NCI-H2171 treated with DMSO at 0.1 percent for 48 hours (cell line): ENCODE results near the gene NOM1.

Experiments
- DNase-seq: peaks from one replicate; lab custom pipeline; 2025; lab: John Stamatoyannopoulos, UW

The NOM1 gene

DNA sequence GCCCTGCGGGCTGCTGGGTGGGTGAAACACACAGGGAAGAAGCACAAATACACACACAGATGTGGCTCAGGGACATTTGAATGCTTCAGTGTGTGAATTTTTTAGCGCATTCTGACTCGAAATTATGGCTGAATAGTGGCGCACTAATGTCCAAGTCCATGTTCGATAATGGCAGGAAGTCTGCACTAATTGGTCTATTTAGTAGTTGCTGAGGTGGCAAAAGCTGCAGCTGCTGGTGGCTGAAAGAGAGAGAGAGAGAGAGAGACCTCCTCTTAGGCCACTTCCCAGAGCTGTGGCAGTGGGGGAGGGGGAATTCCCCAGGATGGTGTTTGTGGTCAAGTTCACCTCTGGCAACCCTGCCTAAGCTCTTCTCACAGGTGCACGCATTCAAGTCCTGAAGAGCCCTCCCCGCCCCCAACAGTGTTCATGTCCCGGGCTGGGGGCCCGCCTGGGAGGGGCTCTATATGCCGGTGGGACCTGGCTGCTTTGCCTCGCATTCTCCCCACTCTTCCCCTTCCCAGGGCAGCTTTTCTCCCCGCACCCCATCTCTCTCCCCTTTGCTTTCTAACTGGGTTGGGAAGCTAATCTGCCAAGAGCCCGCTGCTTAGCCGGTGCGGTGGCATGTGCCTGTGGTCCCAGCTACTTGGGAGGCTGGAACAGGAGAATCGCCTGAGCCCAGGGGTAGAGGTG lies 67.0 kb downstream of the NOM1 start:
- no peak for DNase-seq

DNA sequence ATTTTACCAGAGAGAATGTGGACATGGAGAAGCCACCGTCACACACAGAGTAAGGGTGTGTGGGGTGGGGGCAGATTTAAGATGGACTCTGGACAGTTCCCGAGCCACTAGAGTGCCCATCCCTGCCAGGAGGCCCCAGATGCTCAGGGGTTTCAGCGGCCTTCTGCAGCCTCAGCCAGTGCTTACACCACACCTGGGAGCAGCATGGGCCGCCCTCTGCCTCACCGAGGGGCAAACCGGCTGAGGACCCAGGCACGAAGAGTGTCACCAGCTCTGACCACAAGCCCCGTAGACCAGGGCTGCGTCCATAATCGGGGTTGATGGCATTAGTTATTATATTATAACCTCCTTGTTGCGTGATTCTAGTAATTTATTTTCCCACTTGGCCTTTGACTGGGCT lies 67.6 kb downstream of the NOM1 start:
- DNase-seq = no peak

DNA sequence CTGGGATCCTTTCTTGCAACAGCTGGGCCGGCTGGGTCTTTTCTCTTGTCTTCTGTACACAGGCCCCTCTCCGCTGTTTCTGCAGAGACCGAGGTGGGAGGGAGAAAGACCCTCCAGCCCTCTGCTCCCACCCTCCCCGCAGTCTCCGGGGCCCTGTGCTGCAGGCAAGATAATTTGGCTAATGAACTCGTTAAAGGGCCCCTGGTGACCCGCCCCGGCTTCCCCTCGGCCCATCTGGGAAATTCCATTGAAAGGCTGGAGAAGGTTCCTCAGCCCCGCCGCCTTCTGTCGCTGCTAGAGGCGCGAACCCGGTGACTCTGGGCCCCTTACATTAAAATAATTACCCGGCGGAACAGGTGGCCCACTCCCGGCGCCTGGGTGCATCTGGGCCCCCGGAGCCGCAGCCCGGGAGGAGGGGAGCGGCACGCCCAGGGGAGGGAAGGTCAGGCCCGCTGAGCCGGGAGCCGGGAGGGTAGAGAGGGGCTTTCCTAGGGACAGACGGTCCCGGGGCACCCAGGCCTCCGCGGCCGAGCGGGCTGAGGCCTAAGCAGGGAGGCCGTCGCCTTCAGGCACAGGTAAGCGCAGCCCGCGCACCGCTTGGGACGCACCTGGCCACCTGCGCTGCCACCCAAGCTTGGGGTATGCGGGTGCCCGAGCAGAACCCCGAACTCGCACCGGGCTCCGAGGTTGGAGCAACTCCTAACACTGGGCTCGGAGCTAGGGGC lies 68.3 kb downstream of the NOM1 start:
- peak; percentile 71 for DNase-seq

DNA sequence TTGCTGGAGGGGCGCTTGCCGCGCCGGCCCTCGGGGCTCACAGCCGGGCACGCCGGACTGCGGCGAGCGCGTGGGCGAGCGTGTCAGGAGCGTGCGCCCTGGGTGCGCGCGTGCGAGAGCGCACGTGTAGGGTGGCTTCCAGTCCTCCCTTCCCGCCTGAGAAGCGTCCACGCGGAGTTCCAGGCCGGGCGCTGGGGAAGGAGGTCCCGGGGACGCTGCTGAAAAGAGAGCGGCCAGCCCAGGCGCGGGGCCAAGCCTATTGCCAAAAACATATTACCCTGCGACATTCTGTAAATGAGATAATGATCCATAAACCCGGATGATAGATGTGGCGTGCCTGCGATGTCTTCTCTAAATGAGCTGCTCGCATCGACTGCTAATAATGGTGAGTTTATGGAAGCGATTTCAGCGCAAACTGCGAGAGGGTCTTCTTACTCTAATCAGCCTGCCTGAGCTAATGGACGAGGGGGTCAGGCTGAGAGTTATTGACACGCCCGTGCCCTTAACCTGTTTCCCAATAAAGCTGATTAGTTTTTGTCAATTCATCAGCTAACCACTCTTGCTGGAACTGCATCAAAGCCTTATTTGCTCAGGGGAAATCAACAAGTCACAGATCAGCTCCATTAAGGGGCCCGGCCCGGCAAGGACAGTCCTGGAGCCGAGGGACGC lies 69.0 kb downstream of the NOM1 start:
- peak; percentile 46 for DNase-seq

DNA sequence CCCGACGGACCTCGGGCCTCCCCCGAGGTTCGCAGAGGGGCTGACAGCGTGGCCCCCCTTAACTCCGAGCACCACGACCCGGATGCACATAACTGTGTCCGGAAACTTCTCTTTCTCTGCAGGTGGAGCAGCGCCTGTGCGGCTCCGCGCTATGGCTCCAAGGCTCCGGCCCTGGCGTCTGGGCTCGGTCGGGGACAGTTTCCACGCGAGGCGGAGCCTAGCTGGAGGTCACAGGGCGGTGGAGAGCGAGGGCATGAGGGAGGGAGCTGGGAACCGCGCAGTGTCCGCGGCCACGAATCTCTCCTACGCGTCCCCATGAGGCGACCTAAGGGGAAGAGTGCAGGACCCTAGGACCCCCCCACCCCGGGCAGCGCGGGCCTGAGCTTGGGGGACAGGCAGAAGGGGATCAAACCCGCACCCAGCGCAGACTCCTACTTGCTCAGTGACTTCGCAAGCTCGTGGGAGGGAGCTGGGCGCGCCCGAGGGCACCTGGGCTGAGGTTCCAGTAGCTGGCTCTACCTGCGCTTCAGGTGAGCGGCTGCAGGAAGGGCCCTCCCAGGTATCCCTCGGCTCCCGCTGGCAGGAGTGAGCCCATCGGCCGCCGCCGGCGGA lies 69.6 kb downstream of the NOM1 start:
- peak; percentile 13 for DNase-seq

DNA sequence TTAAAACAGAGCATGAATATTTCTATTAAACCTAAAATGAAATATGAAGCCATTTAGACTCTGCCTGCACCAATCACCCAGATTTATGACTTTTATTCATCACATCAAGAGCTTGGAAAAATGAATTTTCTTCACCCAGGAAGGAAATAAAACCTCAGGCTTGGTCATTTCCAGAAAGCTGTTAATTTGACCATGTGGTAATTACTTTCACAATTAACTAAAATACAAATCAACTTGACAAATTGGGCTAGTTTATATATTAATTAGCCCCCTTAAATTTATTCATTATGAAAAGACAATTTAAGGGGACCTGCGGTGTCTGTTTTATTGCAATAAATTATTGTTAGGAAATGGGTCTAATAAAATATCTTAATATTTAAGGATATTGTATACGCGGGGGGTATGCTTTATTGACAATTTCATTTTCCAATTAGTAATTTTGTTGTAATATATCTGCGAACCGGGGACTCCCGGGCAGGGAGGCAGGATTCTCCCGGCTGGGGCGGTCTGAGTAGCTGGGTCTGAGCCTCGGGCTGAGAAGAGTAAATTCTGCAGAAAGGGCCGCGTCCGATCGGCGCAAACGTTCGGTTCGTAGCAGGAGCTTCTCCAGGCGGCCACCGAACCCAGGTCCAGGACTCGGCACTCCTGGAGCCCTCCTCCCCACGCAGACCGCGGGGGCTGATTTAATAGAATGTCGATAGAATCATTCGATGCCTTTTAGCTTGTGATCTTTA lies 70.4 kb downstream of the NOM1 start:
- no peak for DNase-seq

DNA sequence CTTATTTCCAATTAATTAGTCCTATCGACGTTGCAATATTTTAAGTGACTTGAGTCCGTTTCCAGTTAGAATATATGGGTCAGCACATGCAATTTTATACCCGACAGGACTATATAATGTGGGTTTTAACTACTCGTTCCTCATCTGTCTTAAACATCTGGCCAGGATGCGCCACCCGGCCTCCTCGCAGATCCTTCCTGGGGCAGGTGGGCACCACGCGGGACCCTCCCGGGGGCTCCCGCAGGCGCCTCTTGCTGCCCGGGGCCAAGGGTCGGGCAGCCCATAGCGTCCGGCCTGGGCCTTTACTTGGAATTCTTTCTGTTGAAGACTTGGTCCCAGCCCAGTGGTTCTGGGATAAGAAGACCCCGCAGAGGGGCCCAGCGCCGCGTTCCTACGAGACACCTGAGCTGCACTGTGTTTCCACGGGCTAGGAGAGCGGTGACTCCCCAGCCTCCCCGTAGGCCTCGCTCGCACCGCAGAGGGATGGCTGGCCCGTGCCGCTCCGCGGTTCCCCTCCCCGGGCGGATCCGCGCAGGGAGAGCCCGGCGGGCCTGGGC lies 71.1 kb downstream of the NOM1 start:
- DNase-seq = no peak

DNA sequence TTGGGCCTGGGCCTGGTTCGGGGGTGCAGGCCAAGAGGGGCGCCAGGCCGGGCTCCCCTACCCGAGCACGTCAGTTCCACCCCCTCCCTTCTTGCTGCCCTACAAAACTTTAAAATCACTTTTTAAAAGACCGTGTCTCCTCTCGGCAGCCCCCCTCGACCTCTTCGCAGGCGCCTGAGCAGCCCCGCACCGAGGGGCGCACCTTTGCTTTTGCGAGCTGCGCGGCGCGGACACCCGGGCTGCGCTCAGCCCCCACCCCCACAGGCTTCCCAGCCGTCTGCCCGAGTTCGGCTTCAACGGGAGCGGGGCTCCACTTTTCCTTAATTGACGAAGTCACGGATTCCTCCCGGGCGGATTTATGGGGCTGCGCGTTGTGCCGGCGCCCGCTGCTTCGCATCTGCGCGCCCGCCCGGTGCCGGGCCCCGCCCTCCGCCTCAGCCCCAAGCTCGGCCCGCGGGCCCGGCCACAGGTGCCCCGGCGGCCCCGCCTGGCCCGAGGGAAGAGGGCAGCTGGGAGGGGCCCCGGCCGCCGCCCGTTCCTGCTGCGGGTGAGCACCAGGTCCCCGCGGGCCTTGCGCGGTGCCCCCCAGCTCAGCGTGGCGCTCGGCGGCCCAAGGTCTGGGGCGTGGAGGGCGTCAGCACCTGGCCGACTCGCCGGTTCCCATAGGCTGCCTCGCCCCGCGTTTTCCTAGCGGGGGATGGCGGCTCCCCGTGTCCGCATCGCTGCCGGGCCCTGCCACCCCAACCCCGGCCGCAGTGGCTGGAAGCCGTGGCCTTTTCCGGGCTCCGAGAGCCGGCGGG lies 71.8 kb downstream of the NOM1 start:
- DNase-seq = no peak

DNA sequence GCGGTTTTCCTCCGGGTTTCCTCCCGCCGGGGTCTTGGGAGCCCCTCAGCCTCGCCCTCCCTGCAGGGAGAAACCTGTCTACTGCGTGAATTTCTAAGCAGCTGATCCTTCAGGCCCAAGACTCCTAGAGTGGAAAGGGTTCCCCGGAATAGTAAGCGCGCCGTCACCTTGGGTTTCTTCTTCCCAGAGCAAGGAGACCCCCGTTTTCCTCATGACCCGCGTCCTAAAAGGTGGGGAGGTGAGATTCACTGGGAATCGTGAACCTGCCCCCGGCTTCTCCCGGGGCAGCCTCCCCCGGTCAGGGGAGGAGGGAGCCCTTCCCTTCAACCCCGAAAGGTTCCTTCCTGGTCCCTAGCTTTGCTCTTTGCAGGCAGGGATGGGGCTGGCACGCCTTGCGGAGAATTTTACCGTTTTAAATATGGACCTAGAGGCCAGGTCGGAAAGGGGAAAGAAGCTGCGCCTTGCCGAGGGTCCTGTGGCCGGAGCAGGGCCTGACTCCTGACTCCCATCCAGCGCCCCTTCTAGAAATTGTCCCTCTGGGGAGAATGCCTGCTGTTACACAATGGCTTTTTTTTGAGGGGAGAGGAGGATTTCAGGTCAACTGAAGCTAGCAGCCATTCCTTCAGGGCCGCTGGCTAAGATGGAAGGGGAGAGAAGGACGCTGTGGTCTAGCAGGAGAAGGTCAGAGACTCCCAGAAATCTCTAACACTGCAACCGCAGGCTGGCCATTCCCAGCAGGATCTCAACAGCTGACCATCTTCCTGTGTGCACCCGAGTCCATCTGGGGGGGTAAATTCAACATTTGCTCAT lies 72.6 kb downstream of the NOM1 start:
- DNase-seq = no peak
